NCI-H1417 treated with DMSO at 0.1 percent for 48 hours (cell line): ENCODE results near the gene DRAM2.
"Not testable (repeated sequence)": the region's sequence is repeated elsewhere in the genome, so short reads cannot be mapped to it uniquely, and the experiment has no call there.

ENCODE experiments used
- DNase-seq: peaks from one replicate; lab custom pipeline; 2025; lab: John Stamatoyannopoulos, UW

Gene DRAM2

GRCh38 chr1:111142356-111142975 is 2.6 kb upstream of the DRAM2 start:
- no peak for DNase-seq

- no peak for DNase-seq
Measured at GRCh38 chr1:111141245-111142220, 1.6 kb upstream of the DRAM2 start.

GRCh38 chr1:111140680-111140967 is 731 bp upstream of the DRAM2 start:
- DNase-seq: no peak

GRCh38 chr1:111139324-111139955 is 453 bp downstream of the DRAM2 start:
- DNase-seq: peak; percentile 49

- DNase-seq: no peak
Measured at GRCh38 chr1:111133866-111134265, 6.0 kb downstream of the DRAM2 start.

GRCh38 chr1:111131693-111132092 is 8.2 kb downstream of the DRAM2 start:
- no peak for DNase-seq

- DNase-seq: no peak
Measured at GRCh38 chr1:111129376-111129775, 10.5 kb downstream of the DRAM2 start.

GRCh38 chr1:111127923-111128643 is 11.8 kb downstream of the DRAM2 start:
- DNase-seq: no peak

GRCh38 chr1:111126354-111126753 is 13.5 kb downstream of the DRAM2 start:
- no peak for DNase-seq

- no peak for DNase-seq
Measured at GRCh38 chr1:111116496-111116895, 23.4 kb downstream of the DRAM2 start.

GRCh38 chr1:111110197-111110899 is 29.5 kb downstream of the DRAM2 start:
- no peak for DNase-seq

- DNase-seq: no peak
Measured at GRCh38 chr1:111104981-111105380, 34.9 kb downstream of the DRAM2 start.

- DNase-seq: no peak
Measured at GRCh38 chr1:111101854-111102642, 37.8 kb downstream of the DRAM2 start.

- DNase-seq: no peak
Measured at GRCh38 chr1:111099289-111099688, 40.6 kb downstream of the DRAM2 start.

- DNase-seq: no peak
Measured at GRCh38 chr1:111097356-111098099, 42.4 kb downstream of the DRAM2 start.

- DNase-seq: not testable (repeated sequence)
Measured at GRCh38 chr1:111095421-111095820, 44.5 kb downstream of the DRAM2 start.

GRCh38 chr1:111089638-111090037 is 50.3 kb downstream of the DRAM2 start:
- no peak for DNase-seq

GRCh38 chr1:111085676-111086075 is 54.2 kb downstream of the DRAM2 start:
- no peak for DNase-seq

GRCh38 chr1:111084999-111085398 is 54.9 kb downstream of the DRAM2 start:
- no peak for DNase-seq
